PFSK-1 (cell line): ENCODE results near the gene RSAD1.

Experiments used
- FOXP2 ChIP-seq: optimal IDR thresholded peaks from 2 replicates; pipeline ENCODE3; 2011; ENCODE audit warnings: borderline replicate concordance, control low read depth, inconsistent platforms; ENCODE audit not compliant: insufficient read depth; ENCODE audit errors: extremely low read length, extremely low read depth
- POLR2AphosphoS5 ChIP-seq: IDR thresholded peaks from 2 replicates; pipeline ENCODE4 v1.6.1; 2012; ENCODE audit warnings: low read depth, mild to moderate bottlenecking, control low read depth, low read length, moderate library complexity
- REST ChIP-seq, 2 experiments: IDR thresholded peaks; 2 replicates each; pipeline versions ENCODE4 v1.6.1 to v1.8.0; 2011 to 2012; ENCODE audit warnings: low read depth in 2 of 2, low read length in 2 of 2, control low read depth in 1 of 2, inconsistent platforms in 1 of 2, mild to moderate bottlenecking in 1 of 2, moderate library complexity in 1 of 2; ENCODE audit not compliant: insufficient read depth in 1 of 2
- SIN3A ChIP-seq: IDR thresholded peaks from 2 replicates; pipeline ENCODE4 v1.6.1; 2012; ENCODE audit warnings: mild to moderate bottlenecking, low read length, moderate library complexity, borderline replicate concordance; ENCODE audit not compliant: insufficient read depth
- TAF1 ChIP-seq: IDR thresholded peaks from 2 replicates; pipeline ENCODE4 v1.6.1; 2012; ENCODE audit warnings: low read length, control low read depth, borderline replicate concordance; ENCODE audit not compliant: insufficient read depth

The RSAD1 gene

DNA sequence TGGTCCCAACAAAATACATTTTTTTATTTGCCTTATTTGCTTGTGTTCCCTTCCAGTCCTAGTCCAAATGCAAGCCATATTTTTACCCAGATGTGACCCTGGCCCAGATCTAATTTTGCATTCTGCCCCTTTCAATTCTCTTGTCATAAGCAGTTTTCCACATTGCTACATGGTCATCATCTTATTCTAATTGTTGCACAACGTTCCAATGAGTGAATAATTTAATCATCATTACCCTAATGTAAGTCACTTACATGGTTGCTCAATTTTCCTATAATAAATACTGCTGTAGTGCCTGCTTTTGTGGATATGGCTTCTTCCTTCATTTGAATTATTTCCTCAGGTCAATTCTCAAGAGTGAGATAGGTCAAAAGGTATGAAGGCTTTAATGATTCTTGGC lies 12.8 kb downstream of the RSAD1 start:
- no peak for TF ChIP-seq POLR2AphosphoS5
- no peak for TF ChIP-seq SIN3A
- no peak for TF ChIP-seq FOXP2

GRCh38 chr17:50492214-50492613 lies 13.6 kb downstream of the RSAD1 start:
- TF ChIP-seq REST (IDR thresholded peaks at IDR 0.05; ENCODE audit: insufficient read depth in 1 of 2, low read depth in 2 of 2, low read length in 2 of 2) (no peak), SIN3A (no peak), FOXP2 (no peak), TAF1 (no peak), POLR2AphosphoS5 (no peak)

DNA sequence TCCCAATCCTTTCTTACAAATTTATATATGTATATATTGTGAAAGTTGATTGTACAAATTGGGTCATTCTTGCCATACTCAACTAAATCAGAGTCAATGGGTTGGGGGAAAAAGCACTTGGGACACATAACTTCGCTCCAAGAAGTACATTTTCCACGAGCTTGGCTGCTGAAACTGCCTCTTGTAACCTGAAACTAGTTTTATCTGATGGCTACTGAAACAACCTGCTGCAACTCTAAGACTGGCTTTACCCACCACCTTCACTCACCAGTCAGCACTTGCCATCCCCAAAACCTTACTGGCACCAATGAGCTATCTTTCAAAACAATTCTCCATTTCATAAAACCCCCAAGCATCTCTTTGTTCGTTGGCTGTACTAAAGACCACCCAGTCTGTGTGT lies 15.1 kb downstream of the RSAD1 start:
- TF ChIP-seq REST (IDR thresholded peaks at IDR 0.05; ENCODE audit: insufficient read depth in 1 of 2, low read depth in 2 of 2, low read length in 2 of 2) = no peak
- TF ChIP-seq TAF1 = no peak
- TF ChIP-seq FOXP2 = no peak
- no peak for TF ChIP-seq POLR2AphosphoS5
- no peak for TF ChIP-seq SIN3A

DNA sequence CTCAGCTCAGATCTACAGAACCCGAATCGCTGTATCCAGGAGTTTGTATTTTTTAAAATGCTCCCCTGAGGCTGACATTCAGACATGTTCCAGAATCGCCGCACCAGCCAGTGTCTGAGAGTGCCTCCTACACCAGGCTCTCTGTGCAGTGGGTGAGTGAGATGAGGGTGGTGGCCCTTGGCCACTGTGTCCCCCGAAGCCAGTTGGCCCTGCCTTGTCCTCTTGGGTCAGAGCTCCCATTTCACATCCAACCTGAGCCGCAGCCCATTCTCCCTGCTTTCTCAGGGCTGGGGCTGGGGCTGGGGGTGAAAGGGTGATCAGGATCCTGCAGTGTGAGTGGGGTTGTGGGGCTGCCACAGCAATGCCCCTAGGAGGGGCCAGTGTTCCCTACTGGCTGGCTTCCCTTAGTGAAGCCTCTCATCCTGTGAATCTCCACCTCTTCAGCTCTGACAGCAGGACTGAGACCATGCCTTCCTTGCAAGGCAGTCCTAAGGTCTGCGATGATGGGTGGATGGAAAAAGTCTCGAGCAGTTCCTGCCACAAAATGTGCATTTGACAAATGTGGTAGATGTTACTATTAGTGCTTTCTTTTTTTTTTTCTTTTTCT lies 16.7 kb downstream of the RSAD1 start:
- TF ChIP-seq SIN3A (no peak), FOXP2 (no peak), REST (IDR thresholded peaks at IDR 0.05; ENCODE audit: insufficient read depth in 1 of 2, low read depth in 2 of 2, low read length in 2 of 2) (no peak), TAF1 (no peak), POLR2AphosphoS5 (no peak)

DNA sequence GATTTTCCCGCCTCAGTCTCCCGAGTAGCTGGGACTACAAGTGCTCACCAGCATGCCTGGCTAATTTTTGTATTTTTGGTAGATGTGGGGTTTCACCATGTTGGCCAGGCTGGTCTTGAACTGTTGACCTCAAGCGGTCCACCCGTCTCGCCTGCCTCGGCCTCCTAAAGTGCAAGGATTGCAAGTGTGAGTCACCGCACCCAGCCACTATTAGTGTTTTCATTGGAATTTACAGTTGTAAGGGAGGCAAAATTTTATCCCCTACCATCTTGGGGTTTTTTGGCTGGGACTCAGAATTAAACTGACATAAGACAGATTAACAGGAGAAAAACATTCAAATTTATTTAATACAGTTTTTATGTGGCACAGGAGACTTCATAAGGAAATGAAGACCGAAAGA lies 17.3 kb downstream of the RSAD1 start:
- TF ChIP-seq REST (IDR thresholded peaks at IDR 0.05; ENCODE audit: insufficient read depth in 1 of 2, low read depth in 2 of 2, low read length in 2 of 2) = no peak
- no peak for TF ChIP-seq SIN3A
- TF ChIP-seq FOXP2 = no peak
- TF ChIP-seq POLR2AphosphoS5 = no peak
- no peak for TF ChIP-seq TAF1
